Measurements from ENCODE around the gene EFEMP2. TPM values are rescaled to one million over a fixed set of nuclear protein-coding genes. Genes with fewer than 3 reads are reported as not detected.

The EFEMP2 gene
- total and polyA plus RNA-seq, 2 donors (not counting 3 experiments of a cell fraction or from before 2014, with no cell fraction given): 81.7 to 207 TPM

DNA sequence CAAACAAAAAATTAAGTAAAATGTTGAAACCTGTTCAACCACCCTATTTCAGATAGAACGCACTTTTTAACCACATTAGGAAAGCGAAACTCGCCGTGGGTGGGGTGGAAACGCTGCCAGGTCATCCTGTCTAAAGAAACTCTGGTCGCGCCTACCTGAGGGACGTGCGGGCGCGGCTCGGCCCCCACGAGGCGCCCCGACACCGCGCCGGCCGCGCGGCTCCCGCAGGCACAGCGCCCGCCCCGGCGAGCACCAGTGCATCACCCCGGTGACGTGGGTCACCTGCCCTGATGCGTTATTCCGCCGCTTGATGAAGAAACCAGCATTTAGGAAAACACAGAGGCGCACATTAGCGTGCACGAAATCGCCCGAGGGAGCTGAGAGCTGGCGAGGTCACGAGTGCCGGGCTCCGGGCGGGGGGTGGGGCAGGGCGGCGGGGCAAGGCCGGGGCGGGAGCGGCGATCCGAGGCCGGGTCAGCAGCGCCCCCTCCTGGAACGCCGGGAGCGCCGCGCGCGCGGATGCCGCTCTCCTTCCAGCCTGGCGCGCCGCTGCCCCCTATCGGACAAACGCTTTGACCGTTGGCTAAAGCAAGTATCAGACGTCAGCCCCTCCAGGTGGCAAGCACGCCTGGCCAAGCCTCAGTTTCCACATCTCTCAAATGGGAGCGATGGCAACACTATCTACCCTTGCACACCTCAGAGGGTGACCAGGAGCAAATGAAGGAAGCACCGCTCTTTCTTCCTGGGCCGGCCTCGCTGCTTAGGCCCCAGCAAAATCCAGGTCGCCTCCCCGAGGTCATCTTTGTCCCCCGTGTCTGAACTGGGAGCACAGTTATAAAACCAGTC, 54.5 kb downstream of the EFEMP2 start:
- ChIA-PET CTCF (interaction anchor here (0.6 to 6.5 kb wide), 25 partner anchors 9 to 226 kb away, joined by 3 to 109 read pairs (median 5); partner anchors contain the start of genes AP5B1, KAT5, RNASEH2C and SIPA1), POLR2A (interaction anchor here (0.5 to 0.6 kb wide), 4 partner anchors 31 to 225 kb away, joined by 3 to 5 read pairs (median 4); no protein-coding TSS in a partner anchor)
- H3K9me1 ChIP-seq (replicated peaks; ENCODE audit: control insufficient read depth, extremely low read depth, insufficient read depth, low read length): no peaks in the 10 kb centered on the region
- H3K36me3 ChIP-seq (ENCODE audit: control insufficient read depth in 2 of 2, extremely low read depth in 1 of 2, insufficient read depth in 2 of 2, low read length in 2 of 2): no peaks in the 10 kb centered on the region
- FAIRE-seq: peak; percentile 85
- H3K27ac ChIP-seq (ENCODE audit: insufficient read depth, low read depth, low read length): no peak overlapping the region
- no peaks in the 10 kb centered on the region for H3K79me2 ChIP-seq (ENCODE audit: control insufficient read depth, insufficient read depth, low read length)
- DNase-seq (ENCODE audit: low read depth, low spot score): peak; percentile 80
- intact Hi-C loops (cut with micrococcal nuclease) (loop anchor here (1.0 to 2.0 kb wide), 4 partner anchors 38 to 191 kb away; partner anchors contain the start of gene AP5B1), dilution Hi-C loops (cut with MboI; ENCODE audit: extremely low pct_ligation_motif_present, low sequenced_read_pairs) (no loop called here)
- H3K9ac ChIP-seq (replicated peaks; ENCODE audit: extremely low read depth, insufficient read depth, low read length): peak overlapping the region; percentile 30
- H3K27me3 ChIP-seq (ENCODE audit: control insufficient read depth in 2 of 2, insufficient read depth in 2 of 2, low read length in 2 of 2): peaks cover 0 to 2% of the 10 kb centered on the region in 2 experiments
- H3K4me2 ChIP-seq (ENCODE audit: insufficient read depth, low read length): peak overlapping the region; percentile 48
- no peaks in the 10 kb centered on the region for H4K20me1 ChIP-seq (replicated peaks; ENCODE audit: control insufficient read depth, extremely low read depth, insufficient read depth, low read length)
- H3K4me1 ChIP-seq (ENCODE audit: control insufficient read depth, extremely low read depth, insufficient read depth, low read length): no peaks in the 10 kb centered on the region
- peak overlapping the region; percentile 83 for H2AFZ ChIP-seq (ENCODE audit: low read depth, low read length)
- peak overlapping the region; percentile 13 to 74 (median 66) for H3K4me3 ChIP-seq (replicated peaks in 1 of 3; ENCODE audit: insufficient read depth in 1 of 3, low read depth in 1 of 3, low read length in 3 of 3)
- no peaks in the 10 kb centered on the region for H3K9me3 ChIP-seq (replicated peaks; ENCODE audit: control insufficient read depth, insufficient read depth, low read length)
- TF ChIP-seq POLR2AphosphoS5 (IDR thresholded peaks at IDR 0.05; ENCODE audit: insufficient read depth, low read depth, low read length): peak; percentile 55
- no peak for TF ChIP-seq MYC (IDR thresholded peaks at IDR 0.05; ENCODE audit: low read depth, low read length)
- TF ChIP-seq CTCF (IDR thresholded peaks at IDR 0.05; ENCODE audit: extremely low read depth in 1 of 2, insufficient read depth in 1 of 2, low read depth in 1 of 2, low read length in 2 of 2): peak; percentile 97 to 99
- no TSS peak for BruUV-seq (replicated peaks)
